ENCODE results near the gene INS.
"Not testable (repeated sequence)": the region's sequence is repeated elsewhere in the genome, so short reads cannot be mapped to it uniquely, and the experiment has no call there.

The INS gene

GRCh38 chr11:2179516-2179915, 18.5 kb upstream of the INS start:
- DNase-seq (ENCODE audit: low read depth), result no peak
- no peak for TF ChIP-seq CTCF (conservative IDR thresholded peaks at IDR 0.05; ENCODE audit: low read depth, low read length)
- no peak overlapping the region for H3K4me3 ChIP-seq (ENCODE audit: low read length)

- peak; percentile 46 for DNase-seq (ENCODE audit: low read depth)
- no peak overlapping the region for H3K4me3 ChIP-seq (ENCODE audit: low read length)
- no peak for TF ChIP-seq CTCF (conservative IDR thresholded peaks at IDR 0.05; ENCODE audit: low read depth, low read length)
Observed at GRCh38 chr11:2178906-2179494, 18.0 kb upstream of the INS start.

- H3K4me3 ChIP-seq (ENCODE audit: low read length); DNase-seq (ENCODE audit: low read depth): not testable (repeated sequence)
Observed at GRCh38 chr11:2178055-2178773, 17.2 kb upstream of the INS start.

- H3K4me3 ChIP-seq (ENCODE audit: low read length), result no peak overlapping the region
- no peak for DNase-seq (ENCODE audit: low read depth)
- no peak for TF ChIP-seq CTCF (conservative IDR thresholded peaks at IDR 0.05; ENCODE audit: low read depth, low read length)
Observed at GRCh38 chr11:2177076-2177475, 16.1 kb upstream of the INS start.

GRCh38 chr11:2176389-2176900, 15.4 kb upstream of the INS start:
- H3K4me3 ChIP-seq (ENCODE audit: low read length), result no peak overlapping the region
- no peak for DNase-seq (ENCODE audit: low read depth)
- no peak for TF ChIP-seq CTCF (conservative IDR thresholded peaks at IDR 0.05; ENCODE audit: low read depth, low read length)

- no peak for TF ChIP-seq CTCF (conservative IDR thresholded peaks at IDR 0.05; ENCODE audit: low read depth, low read length)
- H3K4me3 ChIP-seq (ENCODE audit: low read length), result no peak overlapping the region
- DNase-seq (ENCODE audit: low read depth), result peak; percentile 55
Observed at GRCh38 chr11:2175659-2176058, 14.7 kb upstream of the INS start.

- H3K4me3 ChIP-seq (ENCODE audit: low read length), result no peak overlapping the region
- no peak for TF ChIP-seq CTCF (conservative IDR thresholded peaks at IDR 0.05; ENCODE audit: low read depth, low read length)
- no peak for DNase-seq (ENCODE audit: low read depth)
Observed at GRCh38 chr11:2174361-2174760, 13.4 kb upstream of the INS start.
